Natural killer cell treated with Interleukin-12 subunit alpha and Interleukin-12 subunit beta and Interleukin-15 and Interleukin-18, amount 100 ng/mL, for 72 hours (primary cell): ENCODE results near the gene RNPEPL1. TPM values are rescaled to one million over a fixed set of nuclear protein-coding genes. Genes with fewer than 3 reads are reported as not detected.
"Not testable (repeated sequence)": the region's sequence is repeated elsewhere in the genome, so short reads cannot be mapped to it uniquely, and the experiment has no call there.

Source experiments
- ATAC-seq, 2 donors: fragments of 150-1000 bp; cut with Tn5 transposase in 1 of 2; sonication (Bioruptor Pico), chemical (Tn5 transposase) in 1 of 2; 2 replicates each; pipeline ENCODE4 v1.10.0; 2021
- DNase-seq: peaks from one replicate; pipeline ENCODE4 v3.0.0; 2022; ENCODE audit warnings: low spot score
- H3K27ac Mint-ChIP-seq, 2 donors: 1 replicate in 1 of 2; 2 replicates in 1 of 2; pipeline ENCODE4 v1.8.0; 2022; ENCODE audit warnings: mixed read lengths in 2 of 2, mild to moderate bottlenecking in 1 of 2, moderate library complexity in 1 of 2
- H3K27me3 Mint-ChIP-seq, 2 donors: 1 replicate in 1 of 2; 2 replicates in 1 of 2; pipeline ENCODE4 v1.8.0; 2022; ENCODE audit warnings: mixed read lengths in 2 of 2
- H3K36me3 Mint-ChIP-seq: one replicate; pipeline ENCODE4 v1.8.0; 2022; ENCODE audit warnings: mixed read lengths
- H3K4me1 Mint-ChIP-seq, 2 donors: 1 replicate in 1 of 2; 2 replicates in 1 of 2; pipeline ENCODE4 v1.8.0; 2022; ENCODE audit warnings: low read depth in 2 of 2, mixed read lengths in 2 of 2, mild to moderate bottlenecking in 1 of 2
- H3K4me3 Mint-ChIP-seq: one replicate; pipeline ENCODE4 v1.8.0; 2022; ENCODE audit warnings: mixed read lengths
- H3K9me3 Mint-ChIP-seq: 2 replicates; pipeline ENCODE4 v1.8.0; 2022; ENCODE audit warnings: mixed read lengths
- total RNA-seq, 2 donors: library from RNA; stranded (reverse); gene quantifications; one replicate each; pipeline ENCODE4 v1.2.3, GENCODE V29; 2022

The RNPEPL1 gene, protein sequence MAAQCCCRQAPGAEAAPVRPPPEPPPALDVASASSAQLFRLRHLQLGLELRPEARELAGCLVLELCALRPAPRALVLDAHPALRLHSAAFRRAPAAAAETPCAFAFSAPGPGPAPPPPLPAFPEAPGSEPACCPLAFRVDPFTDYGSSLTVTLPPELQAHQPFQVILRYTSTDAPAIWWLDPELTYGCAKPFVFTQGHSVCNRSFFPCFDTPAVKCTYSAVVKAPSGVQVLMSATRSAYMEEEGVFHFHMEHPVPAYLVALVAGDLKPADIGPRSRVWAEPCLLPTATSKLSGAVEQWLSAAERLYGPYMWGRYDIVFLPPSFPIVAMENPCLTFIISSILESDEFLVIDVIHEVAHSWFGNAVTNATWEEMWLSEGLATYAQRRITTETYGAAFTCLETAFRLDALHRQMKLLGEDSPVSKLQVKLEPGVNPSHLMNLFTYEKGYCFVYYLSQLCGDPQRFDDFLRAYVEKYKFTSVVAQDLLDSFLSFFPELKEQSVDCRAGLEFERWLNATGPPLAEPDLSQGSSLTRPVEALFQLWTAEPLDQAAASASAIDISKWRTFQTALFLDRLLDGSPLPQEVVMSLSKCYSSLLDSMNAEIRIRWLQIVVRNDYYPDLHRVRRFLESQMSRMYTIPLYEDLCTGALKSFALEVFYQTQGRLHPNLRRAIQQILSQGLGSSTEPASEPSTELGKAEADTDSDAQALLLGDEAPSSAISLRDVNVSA
- total RNA-seq, result 10 to 100 TPM; 60.9 to 67.6 TPM

DNA sequence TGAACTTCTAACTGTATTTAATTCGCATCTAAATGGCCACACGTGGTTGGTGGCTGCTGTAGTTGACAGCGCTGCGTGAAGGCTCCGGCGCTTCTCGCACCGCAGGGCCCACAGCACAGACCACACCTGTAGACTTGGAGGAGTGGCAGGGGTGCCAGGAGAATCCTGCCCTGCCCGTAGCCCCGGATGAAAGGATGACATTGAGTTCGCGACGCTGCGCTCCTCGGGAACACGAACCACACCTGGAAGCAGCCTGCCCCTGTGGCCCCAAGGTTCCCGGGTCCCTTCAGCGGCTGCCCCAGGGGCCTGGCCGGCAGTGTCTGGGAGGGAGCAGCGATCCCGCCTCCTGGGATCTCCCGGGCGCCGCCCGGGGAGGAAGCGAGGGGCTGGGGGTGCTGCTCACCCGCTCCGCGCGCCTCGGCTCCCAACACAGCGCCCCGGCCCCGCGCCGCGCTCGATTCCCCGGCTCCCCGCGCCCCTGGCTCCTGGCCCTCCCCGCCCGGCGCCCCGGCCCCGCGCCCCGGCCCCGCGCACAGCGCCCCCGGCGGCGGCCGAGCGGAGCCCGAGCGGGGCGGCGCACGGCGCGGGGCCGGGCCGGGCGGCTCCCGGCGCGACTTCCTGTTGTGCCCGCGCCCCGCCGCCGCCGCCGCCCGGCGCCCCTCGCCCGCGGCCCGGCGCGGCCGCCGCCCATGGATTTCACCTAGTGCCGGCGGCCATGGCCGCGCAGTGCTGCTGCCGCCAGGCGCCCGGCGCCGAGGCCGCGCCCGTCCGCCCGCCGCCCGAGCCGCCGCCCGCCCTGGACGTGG lies at the start of gene RNPEPL1:
TSS of gene RNPEPL1 (plus strand) at position 613 of the 806 bp plus-strand sequence. CDS start at position 716, 103 bp downstream.
- Mint-ChIP-seq H3K36me3 (no peaks in the 10 kb centered on the region), H3K4me1 (peaks cover 62 to 65% of the 10 kb centered on the region in 2 donors)

DNA sequence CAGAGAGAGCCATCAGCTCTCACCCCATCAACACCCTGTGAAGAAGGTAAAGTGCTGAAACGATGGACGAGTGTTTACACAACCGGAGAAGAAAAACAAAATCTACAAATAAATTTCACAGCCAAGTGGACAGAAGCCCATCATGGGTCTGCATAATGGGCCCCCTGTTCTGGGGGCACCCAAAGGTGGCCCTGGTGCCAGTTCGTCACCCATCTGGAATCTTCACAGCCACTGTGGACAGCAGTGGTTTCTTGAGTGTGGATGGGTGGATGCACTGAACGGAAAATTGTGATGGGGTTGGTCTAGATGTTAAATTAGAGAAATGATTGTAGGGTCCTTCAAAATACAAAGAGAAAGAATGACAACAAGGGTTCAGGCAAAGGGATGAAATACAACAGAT lies 49.3 kb upstream of the RNPEPL1 start:
- DNase-seq, result no peak
- no peaks in the 10 kb centered on the region for H3K36me3 Mint-ChIP-seq
- H3K9me3 Mint-ChIP-seq, result no peaks in the 10 kb centered on the region
- H3K27me3 Mint-ChIP-seq, result peaks cover 0 to 2% of the 10 kb centered on the region in 2 donors
- ATAC-seq, result no peak
- H3K4me1 Mint-ChIP-seq, result peaks cover 10 to 15% of the 10 kb centered on the region in 2 donors
- no peak overlapping the region for H3K27ac Mint-ChIP-seq
- H3K4me3 Mint-ChIP-seq, result no peak overlapping the region

More for the DNA sequence above, at the start of gene RNPEPL1:
- peak within 1 kb of the TSS; percentile 97 for H3K4me3 Mint-ChIP-seq
- peak within 1 kb of the TSS; percentile 79 to 99 for H3K27ac Mint-ChIP-seq
- H3K27me3 Mint-ChIP-seq, result no peaks in the 10 kb centered on the region
- H3K9me3 Mint-ChIP-seq, result no peaks in the 10 kb centered on the region
- DNase-seq (peak; percentile 67), ATAC-seq (peak; percentile 53 to 65)

DNA sequence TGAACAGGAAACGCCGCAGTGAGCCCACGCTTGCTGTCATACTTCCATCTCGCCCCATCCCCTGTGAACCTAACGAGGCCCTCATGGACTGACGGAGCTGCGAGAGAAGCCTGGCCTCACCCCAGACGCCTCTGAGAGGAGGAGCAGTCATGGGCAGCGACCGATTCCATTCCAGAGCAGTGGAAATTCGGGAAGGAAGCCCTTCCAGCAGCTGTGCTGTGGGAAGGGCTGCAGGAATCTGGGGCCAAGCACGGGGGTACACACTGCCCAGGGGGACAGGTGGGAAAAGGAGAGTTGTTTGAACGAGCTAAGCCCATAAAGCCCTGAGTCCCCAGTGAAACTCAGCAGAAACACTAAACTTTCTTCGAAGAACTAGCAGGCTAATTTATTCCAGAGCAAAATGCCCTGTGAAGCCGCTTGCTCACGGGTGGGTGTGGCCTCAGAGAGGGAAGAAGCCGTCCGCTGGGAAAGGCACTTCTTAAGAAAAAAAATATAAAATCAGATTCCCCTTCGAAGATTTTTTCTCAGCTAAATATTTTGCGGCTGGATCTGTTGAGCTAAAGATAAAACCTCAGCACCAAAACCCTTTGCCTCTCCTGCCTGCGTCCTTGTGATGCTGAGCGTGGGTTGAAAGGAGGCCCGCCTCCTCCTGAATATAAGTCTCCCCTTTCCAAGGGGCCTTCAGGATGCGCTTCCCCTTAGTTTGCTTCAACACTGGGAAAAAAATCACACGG lies 48.7 kb upstream of the RNPEPL1 start:
- H3K9me3 Mint-ChIP-seq, result no peaks in the 10 kb centered on the region
- H3K4me3 Mint-ChIP-seq, result no peak overlapping the region
- peaks cover 0 to 2% of the 10 kb centered on the region in 2 donors for H3K27me3 Mint-ChIP-seq
- DNase-seq, result no peak
- ATAC-seq, result no peak
- no peaks in the 10 kb centered on the region for H3K36me3 Mint-ChIP-seq
- no peak overlapping the region for H3K27ac Mint-ChIP-seq
- H3K4me1 Mint-ChIP-seq, result peaks cover 7 to 10% of the 10 kb centered on the region in 2 donors

DNA sequence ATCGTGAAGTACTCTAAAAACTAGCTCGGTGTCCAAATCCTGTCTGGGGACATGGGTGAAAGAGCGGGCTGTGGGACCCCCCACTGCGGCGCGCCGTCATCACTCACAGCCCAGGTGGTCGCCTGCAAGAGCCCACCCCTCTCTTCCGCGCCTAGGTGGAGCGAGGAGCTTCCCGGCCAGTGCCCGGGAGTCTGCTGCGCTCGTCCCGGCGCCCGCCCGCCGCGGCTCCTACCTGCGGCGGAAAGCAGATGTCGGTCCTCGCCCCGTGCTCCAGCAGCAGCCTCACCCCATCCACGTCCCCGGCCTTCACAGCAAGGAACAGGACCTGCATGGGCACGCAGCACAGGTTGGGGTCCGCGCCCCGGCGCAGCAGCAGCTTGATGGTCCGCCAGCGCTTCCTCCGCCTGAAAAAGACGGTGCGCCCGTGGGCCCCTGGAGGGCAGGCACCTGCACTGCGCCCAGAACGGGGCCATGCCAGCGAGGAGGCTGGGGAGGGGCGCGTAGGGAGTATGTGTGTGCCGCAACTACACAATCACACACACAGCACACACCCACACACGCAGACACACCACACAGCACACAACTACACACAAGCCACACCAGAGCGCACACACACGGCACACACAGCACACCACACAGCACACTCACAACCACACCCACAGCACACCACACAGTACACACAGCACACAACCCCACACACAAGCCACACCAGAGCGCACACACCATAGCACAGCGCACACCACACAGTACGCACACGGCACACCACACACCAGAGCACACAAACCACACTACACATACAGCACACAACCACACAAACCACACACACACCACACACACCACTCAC lies 47.9 kb upstream of the RNPEPL1 start:
- Mint-ChIP-seq H3K27me3 (peaks cover 0 to 2% of the 10 kb centered on the region in 2 donors), H3K4me3 (no peak overlapping the region), H3K36me3 (peaks cover 7% of the 10 kb centered on the region), H3K27ac (no peak overlapping the region), H3K9me3 (peaks cover 5% of the 10 kb centered on the region), H3K4me1 (peaks cover 7 to 10% of the 10 kb centered on the region in 2 donors)
- ATAC-seq (peak; percentile 22 to 43), DNase-seq (no peak)

DNA sequence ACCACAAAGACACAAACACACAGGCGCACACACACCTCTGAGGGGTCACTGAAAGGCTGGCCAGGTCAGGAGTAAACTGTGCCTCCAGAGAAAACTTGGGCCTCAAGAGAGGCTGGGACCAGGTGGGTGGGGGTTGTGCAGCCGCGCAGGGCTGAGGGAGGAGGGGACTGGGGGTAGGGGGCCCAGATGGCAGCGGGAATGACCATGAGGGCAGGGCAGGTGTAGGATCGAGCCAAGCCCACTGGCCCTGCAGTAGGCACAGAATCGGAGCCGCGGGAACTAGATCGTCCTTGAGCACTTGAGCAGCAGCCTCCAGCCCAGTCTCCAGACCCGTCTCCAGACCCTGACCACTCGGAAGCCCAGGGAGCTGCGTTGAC lies 47.3 kb upstream of the RNPEPL1 start:
- ATAC-seq (no peak), DNase-seq (no peak)
- H3K4me3 Mint-ChIP-seq, result no peak overlapping the region
- H3K27ac Mint-ChIP-seq, result no peak overlapping the region
- peaks cover 7% of the 10 kb centered on the region for H3K36me3 Mint-ChIP-seq
- H3K4me1 Mint-ChIP-seq, result peaks cover 7 to 10% of the 10 kb centered on the region in 2 donors
- H3K27me3 Mint-ChIP-seq, result peaks cover 0 to 2% of the 10 kb centered on the region in 2 donors
- peaks cover 5% of the 10 kb centered on the region for H3K9me3 Mint-ChIP-seq

DNA sequence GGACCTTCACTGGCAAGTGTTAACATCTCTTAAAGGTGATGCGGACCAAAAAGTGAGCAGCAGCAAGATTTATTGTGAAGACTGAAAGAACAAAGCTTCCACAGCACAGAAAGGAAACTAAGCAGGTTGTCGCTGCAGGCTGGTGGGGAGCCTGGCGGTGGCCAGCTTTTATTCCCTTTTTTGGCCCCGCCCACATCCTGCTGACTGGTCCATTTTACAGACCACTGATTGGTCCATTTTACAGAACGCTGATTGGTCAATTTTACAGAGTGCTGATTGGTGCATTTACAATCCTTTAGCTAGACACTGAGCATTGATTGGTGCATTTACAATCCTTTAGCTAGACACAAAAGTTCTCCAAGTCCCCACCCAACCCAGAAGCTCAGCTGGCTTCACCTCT lies 46.4 kb upstream of the RNPEPL1 start:
- not testable (repeated sequence) for H3K27ac Mint-ChIP-seq, ATAC-seq, H3K9me3 Mint-ChIP-seq, DNase-seq, H3K27me3 Mint-ChIP-seq, H3K4me3 Mint-ChIP-seq, H3K36me3 Mint-ChIP-seq
- peaks cover 7 to 10% of the 10 kb centered on the region in 2 donors for H3K4me1 Mint-ChIP-seq

DNA sequence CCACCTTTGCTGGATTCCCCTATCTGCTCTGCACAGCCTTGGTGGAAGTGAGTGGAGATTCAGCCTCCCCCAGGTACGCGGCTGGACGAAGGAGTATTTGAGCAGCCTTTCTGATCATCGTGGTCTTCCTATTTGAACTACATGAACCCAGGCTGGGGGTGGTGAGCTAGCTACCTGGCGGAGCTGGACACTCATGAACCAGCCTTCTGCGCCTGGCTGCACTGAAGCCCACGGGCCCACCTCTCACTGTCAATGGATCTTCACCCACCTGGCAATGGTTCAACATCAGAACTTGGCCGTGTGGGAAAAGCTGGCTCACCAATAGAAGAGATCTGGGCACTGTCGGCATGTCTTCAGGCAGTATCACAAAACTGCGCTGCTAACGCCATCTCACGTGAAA lies 45.9 kb upstream of the RNPEPL1 start:
- Mint-ChIP-seq H3K4me1 (peaks cover 10% of the 10 kb centered on the region in 2 donors), H3K27ac (no peak overlapping the region), H3K9me3 (peaks cover 11% of the 10 kb centered on the region), H3K36me3 (peaks cover 13% of the 10 kb centered on the region), H3K4me3 (no peak overlapping the region), H3K27me3 (peaks cover 0 to 2% of the 10 kb centered on the region in 2 donors)
- DNase-seq, result no peak
- ATAC-seq, result no peak

DNA sequence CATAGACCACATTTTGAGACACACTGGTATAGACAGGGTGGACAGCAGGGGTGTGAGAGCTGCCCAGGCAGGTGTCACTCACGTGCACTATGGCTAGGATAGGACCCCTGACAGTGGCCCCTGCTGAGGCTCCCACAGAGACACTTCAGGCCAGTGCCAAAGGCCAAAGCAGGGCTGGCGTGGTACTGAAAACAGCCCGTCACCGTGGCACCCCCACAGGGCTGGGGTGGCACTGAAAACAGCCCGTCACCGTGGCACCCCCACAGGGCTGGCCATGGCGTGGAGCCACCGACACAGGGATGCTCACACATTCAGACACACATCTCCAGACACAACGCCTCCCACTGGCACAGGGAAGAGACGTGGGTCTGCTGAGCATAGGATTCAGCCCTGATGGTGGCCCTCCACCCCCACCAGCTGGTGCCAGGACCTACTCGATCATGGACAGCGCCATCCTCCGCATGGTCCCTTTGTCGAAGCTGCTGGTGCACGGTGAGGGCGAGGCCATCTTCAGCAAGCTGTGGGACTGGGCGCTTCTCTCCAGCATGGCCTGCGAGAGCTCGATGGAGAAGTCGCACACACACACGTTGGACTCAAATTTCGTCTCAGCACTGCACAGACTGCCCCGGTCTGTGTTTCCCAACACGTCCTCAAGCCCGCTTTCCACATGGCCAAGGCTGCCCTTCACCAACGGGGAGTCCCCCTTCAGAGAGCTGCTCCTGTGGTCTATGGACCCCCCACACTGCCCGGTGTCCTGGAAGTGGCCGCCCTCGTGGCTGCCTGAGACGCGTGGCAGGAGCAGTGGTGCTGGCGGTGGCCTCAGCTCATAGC lies 44.6 kb upstream of the RNPEPL1 start:
- H3K27ac Mint-ChIP-seq, result no peak overlapping the region
- H3K9me3 Mint-ChIP-seq, result peaks cover 11% of the 10 kb centered on the region
- DNase-seq (peak; percentile 58), ATAC-seq (no peak)
- H3K4me1 Mint-ChIP-seq, result peaks cover 10% of the 10 kb centered on the region in 2 donors
- H3K4me3 Mint-ChIP-seq, result no peak overlapping the region
- peaks cover 16% of the 10 kb centered on the region for H3K36me3 Mint-ChIP-seq
- peaks cover 0 to 2% of the 10 kb centered on the region in 2 donors for H3K27me3 Mint-ChIP-seq

DNA sequence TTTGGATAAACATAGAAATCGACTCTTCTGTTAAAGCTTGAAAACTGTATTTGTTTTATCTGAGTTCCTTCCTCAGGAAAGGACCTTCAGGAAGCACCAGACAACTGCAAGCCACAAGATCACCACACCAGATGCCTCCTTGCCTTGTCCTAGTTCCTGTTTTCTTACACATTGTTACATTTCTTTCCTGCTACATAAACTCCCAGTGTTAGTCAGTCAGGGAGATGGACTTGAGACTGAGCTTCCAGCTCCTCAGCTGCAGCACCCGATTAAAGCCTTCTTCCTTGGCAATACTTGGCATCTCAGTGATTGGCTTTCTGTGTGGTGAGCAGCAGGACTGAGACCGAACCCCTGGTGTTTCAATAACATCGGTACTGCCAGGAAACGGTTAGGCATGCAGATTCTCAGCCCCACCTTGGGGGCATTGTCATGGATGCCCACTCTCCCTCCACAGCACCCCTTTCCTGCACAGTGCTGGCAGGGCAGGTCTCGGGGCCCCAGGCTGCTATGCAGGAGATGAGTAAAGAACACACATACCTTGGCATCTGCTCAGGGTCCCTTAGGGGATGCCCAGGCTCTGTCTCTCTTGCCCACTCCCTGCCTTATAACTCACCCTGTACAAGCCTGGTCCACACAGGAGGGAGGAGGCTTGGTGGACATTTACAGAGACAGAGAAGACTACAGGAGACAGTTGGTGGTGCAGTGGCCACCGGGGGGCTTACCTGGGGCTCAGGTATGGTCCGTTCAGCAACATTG lies 43.1 kb upstream of the RNPEPL1 start:
- DNase-seq (no peak), ATAC-seq (no peak)
- Mint-ChIP-seq H3K27me3 (peaks cover 0 to 2% of the 10 kb centered on the region in 2 donors), H3K9me3 (peaks cover 11% of the 10 kb centered on the region), H3K4me1 (peaks cover 10 to 19% of the 10 kb centered on the region in 2 donors), H3K27ac (no peak overlapping the region), H3K4me3 (no peak overlapping the region), H3K36me3 (peaks cover 16% of the 10 kb centered on the region)

DNA sequence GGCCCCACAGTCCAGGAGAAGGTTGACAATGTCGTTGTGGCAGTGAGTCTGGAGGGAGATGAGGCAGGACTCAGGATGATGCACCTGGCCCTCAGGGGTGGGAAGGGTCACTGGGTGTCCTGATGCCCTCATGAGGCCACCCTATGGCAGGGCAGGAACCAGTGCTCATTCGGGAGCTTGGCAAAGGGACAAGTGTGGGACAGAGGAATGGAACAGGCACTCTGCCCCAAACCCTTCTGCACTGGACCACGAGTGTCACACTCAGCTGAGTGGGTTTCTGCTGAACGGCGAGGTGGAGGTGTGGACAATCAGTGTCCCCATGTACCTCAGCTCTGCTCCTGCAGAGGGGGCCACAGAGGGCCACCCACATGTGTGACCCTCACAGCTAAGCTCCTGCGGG lies 42.5 kb upstream of the RNPEPL1 start:
- ATAC-seq (no peak), DNase-seq (no peak)
- H3K9me3 Mint-ChIP-seq, result peaks cover 11% of the 10 kb centered on the region
- peaks cover 16% of the 10 kb centered on the region for H3K36me3 Mint-ChIP-seq
- H3K27ac Mint-ChIP-seq, result no peak overlapping the region
- H3K4me3 Mint-ChIP-seq, result no peak overlapping the region
- peaks cover 5 to 16% of the 10 kb centered on the region in 2 donors for H3K4me1 Mint-ChIP-seq
- H3K27me3 Mint-ChIP-seq, result no peaks in the 10 kb centered on the region

DNA sequence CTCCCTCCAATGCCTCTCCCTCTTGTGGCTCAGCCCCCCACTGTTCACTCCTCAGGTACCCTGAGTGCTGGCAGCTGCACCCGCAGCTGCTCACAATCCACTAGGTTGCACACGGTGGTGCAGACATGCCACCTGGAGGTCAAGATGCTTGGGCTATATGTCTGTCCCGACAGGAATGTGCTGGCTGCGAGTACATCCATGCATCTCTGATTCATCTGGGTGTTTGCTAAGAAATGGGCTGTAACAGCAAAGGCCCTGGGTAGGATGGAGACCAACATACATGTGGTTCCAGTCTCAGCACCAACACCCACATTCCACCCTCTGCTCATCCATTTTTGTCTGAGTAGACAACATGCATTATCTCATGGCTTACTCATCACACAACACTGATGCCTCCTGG lies 41.8 kb upstream of the RNPEPL1 start:
- DNase-seq (no peak), ATAC-seq (no peak)
- Mint-ChIP-seq H3K9me3 (peaks cover 11% of the 10 kb centered on the region), H3K4me3 (no peak overlapping the region), H3K4me1 (peaks cover 4 to 15% of the 10 kb centered on the region in 2 donors), H3K27me3 (no peaks in the 10 kb centered on the region), H3K27ac (no peak overlapping the region), H3K36me3 (peaks cover 23% of the 10 kb centered on the region)
